Activated CD8-positive, alpha-beta T cell treated with anti-CD3 and anti-CD28 coated beads for 36 hours (primary cell): ENCODE data around the gene CCDC192. TPM values are rescaled to one million over a fixed set of nuclear protein-coding genes. Genes with fewer than 3 reads are reported as not detected.

Experiments
- ATAC-seq: fragments of 200-7000 bp; cut with Tn5 transposase; one replicate; pipeline ENCODE4 v1.10.0; 2021; ENCODE audit warnings: mild to moderate bottlenecking, moderate library complexity
- CTCF ChIA-PET: fragments of 350-600 bp; sonication (Branson Sonifier 250); formaldehyde crosslinking; loops from one replicate; lab custom pipeline; 2021; ENCODE audit warnings: antibody characterized with exemption; lab: Charles Lee
- POLR2A ChIA-PET: fragments of 350-600 bp; sonication (Branson Sonifier 250); formaldehyde crosslinking; loops from one replicate; lab custom pipeline; 2021; ENCODE audit warnings: antibody characterized with exemption; lab: Charles Lee
- DNase-seq: peaks from one replicate; pipeline ENCODE4 v3.0.0-alpha.2; 2020
- H3K27ac Mint-ChIP-seq: one replicate; pipeline ENCODE4 v1.8.0; 2021; ENCODE audit warnings: mild to moderate bottlenecking, mixed read lengths
- H3K27me3 Mint-ChIP-seq: one replicate; pipeline ENCODE4 v1.8.0; 2021; ENCODE audit warnings: mixed read lengths
- H3K36me3 Mint-ChIP-seq: one replicate; pipeline ENCODE4 v1.8.0; 2021; ENCODE audit warnings: low read depth, mixed read lengths
- H3K4me1 Mint-ChIP-seq: one replicate; pipeline ENCODE4 v1.8.0; 2021; ENCODE audit warnings: low read depth, mixed read lengths
- H3K4me3 Mint-ChIP-seq: one replicate; pipeline ENCODE4 v1.8.0; 2021; ENCODE audit warnings: mild to moderate bottlenecking, moderate library complexity, mixed read lengths
- H3K9me3 Mint-ChIP-seq: one replicate; pipeline ENCODE4 v1.8.0; 2021; ENCODE audit warnings: mixed read lengths
- intact Hi-C: fragments of 100-400 bp; cut with micrococcal nuclease; formaldehyde crosslinking; loops from one replicate; pipeline ENCODE4 v1.10.0; 2022
- total RNA-seq, 2 experiments: library from RNA; stranded (reverse); gene quantifications; one replicate each; pipeline ENCODE4 v1.2.3, GENCODE V29; 2021
- TF ChIP-seq, protein P1 (sequence below): fragments of 200-600 bp; IDR thresholded peaks from one replicate; pipeline ENCODE4 v1.8.0; 2022; ENCODE audit warnings: antibody characterized with exemption, mild to moderate bottlenecking

CCDC192 gene
- total RNA-seq, 2 experiments from 2014 or later, result not detected

- POLR2A ChIA-PET, result no interaction called here
- Mint-ChIP-seq H3K27me3 (peaks cover 7% of the 10 kb centered on the region), H3K4me3 (no peak overlapping the region), H3K4me1 (no peaks in the 10 kb centered on the region), H3K36me3 (no peaks in the 10 kb centered on the region), H3K27ac (no peak overlapping the region), H3K9me3 (no peaks in the 10 kb centered on the region)
- TF ChIP-seq, protein P1, sequence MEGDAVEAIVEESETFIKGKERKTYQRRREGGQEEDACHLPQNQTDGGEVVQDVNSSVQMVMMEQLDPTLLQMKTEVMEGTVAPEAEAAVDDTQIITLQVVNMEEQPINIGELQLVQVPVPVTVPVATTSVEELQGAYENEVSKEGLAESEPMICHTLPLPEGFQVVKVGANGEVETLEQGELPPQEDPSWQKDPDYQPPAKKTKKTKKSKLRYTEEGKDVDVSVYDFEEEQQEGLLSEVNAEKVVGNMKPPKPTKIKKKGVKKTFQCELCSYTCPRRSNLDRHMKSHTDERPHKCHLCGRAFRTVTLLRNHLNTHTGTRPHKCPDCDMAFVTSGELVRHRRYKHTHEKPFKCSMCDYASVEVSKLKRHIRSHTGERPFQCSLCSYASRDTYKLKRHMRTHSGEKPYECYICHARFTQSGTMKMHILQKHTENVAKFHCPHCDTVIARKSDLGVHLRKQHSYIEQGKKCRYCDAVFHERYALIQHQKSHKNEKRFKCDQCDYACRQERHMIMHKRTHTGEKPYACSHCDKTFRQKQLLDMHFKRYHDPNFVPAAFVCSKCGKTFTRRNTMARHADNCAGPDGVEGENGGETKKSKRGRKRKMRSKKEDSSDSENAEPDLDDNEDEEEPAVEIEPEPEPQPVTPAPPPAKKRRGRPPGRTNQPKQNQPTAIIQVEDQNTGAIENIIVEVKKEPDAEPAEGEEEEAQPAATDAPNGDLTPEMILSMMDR, result no peak
- CTCF ChIA-PET, result no interaction called here
- DNase-seq (no peak), ATAC-seq (no peak)
- intact Hi-C loops, result no loop called here
These were observed 122.8 kb downstream of the CCDC192 start for GRCh38 chr5:127826011-127826410.

DNA sequence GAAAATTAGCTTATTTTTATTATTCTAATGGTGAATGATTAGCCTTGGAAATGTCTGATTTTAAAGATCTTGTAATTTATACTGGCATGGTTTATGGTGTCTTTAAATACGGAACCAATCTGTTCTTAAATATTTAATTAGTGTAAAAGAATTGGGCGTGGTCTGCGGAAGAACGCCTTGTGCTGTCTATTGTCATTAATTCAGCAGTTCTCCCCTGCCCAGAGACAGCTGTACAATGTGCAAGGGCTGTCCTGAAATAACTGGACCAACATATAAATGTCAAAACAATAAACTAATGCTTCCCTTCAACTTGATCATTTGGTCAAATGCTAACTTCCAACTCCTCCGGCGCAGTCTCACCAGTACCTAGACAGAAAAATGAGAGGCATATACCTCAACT is 124.3 kb downstream of the CCDC192 start:
- TF ChIP-seq, protein P1, result no peak
- H3K27ac Mint-ChIP-seq, result no peak overlapping the region
- no peaks in the 10 kb centered on the region for H3K9me3 Mint-ChIP-seq
- no peaks in the 10 kb centered on the region for H3K4me1 Mint-ChIP-seq
- no peak for DNase-seq
- POLR2A ChIA-PET, result no interaction called here
- ATAC-seq, result no peak
- CTCF ChIA-PET, result no interaction called here
- no peaks in the 10 kb centered on the region for H3K36me3 Mint-ChIP-seq
- H3K4me3 Mint-ChIP-seq, result no peak overlapping the region
- H3K27me3 Mint-ChIP-seq, result peaks cover 7% of the 10 kb centered on the region
- intact Hi-C loops, result no loop called here

DNA sequence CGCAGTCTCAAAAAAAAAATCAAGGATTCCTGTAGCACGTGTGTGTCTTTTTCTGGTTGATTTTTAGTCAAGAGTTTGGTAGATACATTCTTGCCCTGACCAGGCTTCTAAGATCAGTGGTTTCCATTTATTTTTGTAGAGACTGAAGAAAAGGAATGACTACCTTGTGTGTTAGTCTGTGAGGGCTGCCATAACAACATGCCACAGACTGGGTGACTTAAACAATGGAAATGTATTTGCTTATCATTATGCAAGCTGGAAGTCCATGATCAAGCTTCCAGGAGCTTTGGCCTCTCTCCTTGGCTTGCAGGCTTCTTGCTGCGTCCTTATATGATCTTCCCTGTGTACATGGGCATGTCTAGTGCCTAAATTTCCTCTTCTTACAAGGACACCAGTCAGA is 127.0 kb downstream of the CCDC192 start:
- intact Hi-C loops, result no loop called here
- H3K27ac Mint-ChIP-seq, result no peak overlapping the region
- ChIA-PET CTCF (no interaction called here), POLR2A (no interaction called here)
- DNase-seq, result no peak
- TF ChIP-seq, protein P1, result no peak
- H3K27me3 Mint-ChIP-seq, result peaks cover 7% of the 10 kb centered on the region
- H3K4me3 Mint-ChIP-seq, result no peak overlapping the region
- no peaks in the 10 kb centered on the region for H3K9me3 Mint-ChIP-seq
- ATAC-seq, result no peak
- no peaks in the 10 kb centered on the region for H3K4me1 Mint-ChIP-seq
- H3K36me3 Mint-ChIP-seq, result no peaks in the 10 kb centered on the region

DNA sequence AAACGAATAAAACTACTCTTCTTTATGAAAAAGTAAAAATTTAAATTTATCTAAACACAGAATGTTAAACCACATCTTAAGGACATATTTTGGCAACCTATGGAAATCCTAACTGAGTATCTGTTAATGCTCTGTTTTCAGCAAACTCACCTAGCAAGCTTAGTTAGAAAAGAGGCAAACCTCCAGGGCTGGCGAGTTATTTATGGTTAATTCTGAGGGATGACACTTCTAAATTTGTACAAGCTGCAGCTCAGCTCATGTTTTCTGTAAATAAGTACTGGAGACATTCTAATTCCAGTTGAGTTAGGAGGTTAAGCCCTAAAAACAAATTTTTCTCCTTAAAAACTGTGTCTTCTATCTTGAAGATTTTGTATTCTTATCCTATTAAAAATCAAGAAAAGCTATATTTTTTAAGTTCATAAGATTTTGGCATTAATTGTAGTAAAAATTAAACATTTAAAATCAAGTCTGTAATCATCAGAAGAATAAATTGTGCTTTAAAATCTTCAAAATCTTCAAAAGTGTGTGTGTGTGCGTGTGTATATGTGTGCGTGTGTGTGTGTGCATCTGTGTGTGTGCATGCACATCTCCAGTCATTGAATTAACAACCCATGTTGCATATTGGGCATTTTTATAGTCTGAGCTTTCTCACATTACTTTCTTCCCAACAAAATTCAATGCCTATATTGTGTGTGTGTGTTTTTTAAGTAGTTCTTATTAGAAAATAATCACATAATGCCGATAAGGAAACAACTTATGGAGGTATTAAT is 127.8 kb downstream of the CCDC192 start:
- DNase-seq (no peak), ATAC-seq (no peak)
- ChIA-PET CTCF (no interaction called here), POLR2A (no interaction called here)
- H3K4me1 Mint-ChIP-seq, result no peaks in the 10 kb centered on the region
- H3K27me3 Mint-ChIP-seq, result peaks cover 6% of the 10 kb centered on the region
- H3K36me3 Mint-ChIP-seq, result no peaks in the 10 kb centered on the region
- intact Hi-C loops, result no loop called here
- no peaks in the 10 kb centered on the region for H3K9me3 Mint-ChIP-seq
- no peak overlapping the region for H3K4me3 Mint-ChIP-seq
- TF ChIP-seq, protein P1, result no peak
- H3K27ac Mint-ChIP-seq, result no peak overlapping the region

- H3K4me1 Mint-ChIP-seq, result no peaks in the 10 kb centered on the region
- POLR2A ChIA-PET, result no interaction called here
- no peaks in the 10 kb centered on the region for H3K36me3 Mint-ChIP-seq
- DNase-seq, result no peak
- H3K27ac Mint-ChIP-seq, result no peak overlapping the region
- intact Hi-C loops, result no loop called here
- H3K4me3 Mint-ChIP-seq, result no peak overlapping the region
- H3K9me3 Mint-ChIP-seq, result no peaks in the 10 kb centered on the region
- peaks cover 5% of the 10 kb centered on the region for H3K27me3 Mint-ChIP-seq
- CTCF ChIA-PET, result no interaction called here
- TF ChIP-seq, protein P1, result no peak
- no peak for ATAC-seq
These were observed 128.9 kb downstream of the CCDC192 start for GRCh38 chr5:127832067-127832466.
